NOMO-1 treated with DMSO at 0.1 percent for 48 hours (cell line): ENCODE data around the gene DDX5.

Experiments
- DNase-seq: peaks from one replicate; lab custom pipeline; 2025; ENCODE audit not compliant: unreplicated experiment; lab: John Stamatoyannopoulos, UW

Gene DDX5

GRCh38 chr17:64506201-64506575, at the start of gene DDX5:
TSS of gene DDX5 (minus strand) at chr17:64506289. CDS start at chr17:64506119, 170 bp downstream.
- DNase-seq, result peak; percentile 98

GRCh38 chr17:64555281-64555680, 49.2 kb upstream of the DDX5 start:
- no peak for DNase-seq

- no peak for DNase-seq
These were observed 48.0 kb upstream of the DDX5 start for GRCh38 chr17:64554028-64554637.

GRCh38 chr17:64551461-64551860, 45.4 kb upstream of the DDX5 start:
- DNase-seq, result no peak

- DNase-seq, result no peak
These were observed 41.2 kb upstream of the DDX5 start for GRCh38 chr17:64547319-64547718.

- no peak for DNase-seq
These were observed 40.6 kb upstream of the DDX5 start for GRCh38 chr17:64546716-64547115.

- no peak for DNase-seq
These were observed 38.7 kb upstream of the DDX5 start for GRCh38 chr17:64544742-64545141.

- DNase-seq, result no peak
These were observed 34.2 kb upstream of the DDX5 start for GRCh38 chr17:64540118-64540776.

GRCh38 chr17:64538508-64539130, 32.5 kb upstream of the DDX5 start:
- DNase-seq, result no peak

GRCh38 chr17:64537488-64537887, 31.4 kb upstream of the DDX5 start:
- no peak for DNase-seq

GRCh38 chr17:64536913-64537312, 30.8 kb upstream of the DDX5 start:
- DNase-seq, result no peak

- DNase-seq, result no peak
These were observed 29.3 kb upstream of the DDX5 start for GRCh38 chr17:64535357-64535756.

GRCh38 chr17:64534187-64534586, 28.1 kb upstream of the DDX5 start:
- DNase-seq, result no peak

- DNase-seq, result no peak
These were observed 27.7 kb upstream of the DDX5 start for GRCh38 chr17:64533784-64534183.

GRCh38 chr17:64532409-64532808, 26.3 kb upstream of the DDX5 start:
- DNase-seq, result no peak

GRCh38 chr17:64531955-64532371, 25.9 kb upstream of the DDX5 start:
- DNase-seq, result no peak

- DNase-seq, result no peak
These were observed 23.1 kb upstream of the DDX5 start for GRCh38 chr17:64529221-64529620.

GRCh38 chr17:64527914-64528313, 21.8 kb upstream of the DDX5 start:
- DNase-seq, result no peak

- DNase-seq, result no peak
These were observed 14.3 kb upstream of the DDX5 start for GRCh38 chr17:64520359-64520758.

- DNase-seq, result no peak
These were observed 13.5 kb upstream of the DDX5 start for GRCh38 chr17:64519601-64520000.

GRCh38 chr17:64515829-64516228, 9.7 kb upstream of the DDX5 start:
- no peak for DNase-seq

- DNase-seq, result no peak
These were observed 9.3 kb upstream of the DDX5 start for GRCh38 chr17:64515419-64515818.

GRCh38 chr17:64509179-64509578, 3.1 kb upstream of the DDX5 start:
- DNase-seq, result no peak
